GM18873 (cell line): ENCODE results near the gene TTC3.
"Not testable (repeated sequence)": the region's sequence is repeated elsewhere in the genome, so short reads cannot be mapped to it uniquely, and the experiment has no call there.

Source experiments
- ATAC-seq: cut with Tn5 transposase; IDR thresholded peaks from one replicate; pipeline ENCODE4 v1.9.1; 2021; ENCODE audit warnings: mild to moderate bottlenecking, moderate library complexity, moderate number of reproducible peaks; ENCODE audit not compliant: unreplicated experiment, low FRiP score

Gene TTC3, protein sequence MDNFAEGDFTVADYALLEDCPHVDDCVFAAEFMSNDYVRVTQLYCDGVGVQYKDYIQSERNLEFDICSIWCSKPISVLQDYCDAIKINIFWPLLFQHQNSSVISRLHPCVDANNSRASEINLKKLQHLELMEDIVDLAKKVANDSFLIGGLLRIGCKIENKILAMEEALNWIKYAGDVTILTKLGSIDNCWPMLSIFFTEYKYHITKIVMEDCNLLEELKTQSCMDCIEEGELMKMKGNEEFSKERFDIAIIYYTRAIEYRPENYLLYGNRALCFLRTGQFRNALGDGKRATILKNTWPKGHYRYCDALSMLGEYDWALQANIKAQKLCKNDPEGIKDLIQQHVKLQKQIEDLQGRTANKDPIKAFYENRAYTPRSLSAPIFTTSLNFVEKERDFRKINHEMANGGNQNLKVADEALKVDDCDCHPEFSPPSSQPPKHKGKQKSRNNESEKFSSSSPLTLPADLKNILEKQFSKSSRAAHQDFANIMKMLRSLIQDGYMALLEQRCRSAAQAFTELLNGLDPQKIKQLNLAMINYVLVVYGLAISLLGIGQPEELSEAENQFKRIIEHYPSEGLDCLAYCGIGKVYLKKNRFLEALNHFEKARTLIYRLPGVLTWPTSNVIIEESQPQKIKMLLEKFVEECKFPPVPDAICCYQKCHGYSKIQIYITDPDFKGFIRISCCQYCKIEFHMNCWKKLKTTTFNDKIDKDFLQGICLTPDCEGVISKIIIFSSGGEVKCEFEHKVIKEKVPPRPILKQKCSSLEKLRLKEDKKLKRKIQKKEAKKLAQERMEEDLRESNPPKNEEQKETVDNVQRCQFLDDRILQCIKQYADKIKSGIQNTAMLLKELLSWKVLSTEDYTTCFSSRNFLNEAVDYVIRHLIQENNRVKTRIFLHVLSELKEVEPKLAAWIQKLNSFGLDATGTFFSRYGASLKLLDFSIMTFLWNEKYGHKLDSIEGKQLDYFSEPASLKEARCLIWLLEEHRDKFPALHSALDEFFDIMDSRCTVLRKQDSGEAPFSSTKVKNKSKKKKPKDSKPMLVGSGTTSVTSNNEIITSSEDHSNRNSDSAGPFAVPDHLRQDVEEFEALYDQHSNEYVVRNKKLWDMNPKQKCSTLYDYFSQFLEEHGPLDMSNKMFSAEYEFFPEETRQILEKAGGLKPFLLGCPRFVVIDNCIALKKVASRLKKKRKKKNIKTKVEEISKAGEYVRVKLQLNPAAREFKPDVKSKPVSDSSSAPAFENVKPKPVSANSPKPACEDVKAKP (N-terminal part only)

DNA sequence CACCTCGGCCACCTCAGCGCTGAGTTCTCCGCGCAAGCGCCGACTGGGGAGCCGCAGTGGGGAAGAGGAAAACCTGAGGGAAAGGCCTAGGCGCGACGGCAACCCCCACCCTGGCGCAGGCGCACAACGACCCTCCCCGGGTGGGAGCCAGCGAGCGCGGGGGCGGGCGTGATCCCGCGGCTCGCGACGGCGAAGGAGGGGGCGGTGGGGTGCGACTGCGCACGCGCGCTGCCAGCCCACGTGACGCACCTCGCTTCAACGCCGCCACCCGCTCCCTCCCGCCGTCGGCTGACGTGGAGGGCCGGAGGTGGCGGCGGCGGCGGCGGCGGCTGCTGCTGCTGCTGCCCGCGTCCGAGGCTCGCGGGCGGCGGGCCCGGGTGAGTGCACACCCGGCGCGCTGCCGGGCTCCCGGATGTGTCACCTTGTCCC lies at the start of gene TTC3, which contains the start of gene PIGP:
Gene TTC3 (plus strand): TSS at position 267 of the 429 bp plus-strand sequence. CDS start 14,004 bp downstream, outside the sequence.
Gene PIGP (minus strand): TSS at position 84 of the 429 bp plus-strand sequence. CDS start 556 bp downstream, outside the sequence.
- ATAC-seq, result no peak

DNA sequence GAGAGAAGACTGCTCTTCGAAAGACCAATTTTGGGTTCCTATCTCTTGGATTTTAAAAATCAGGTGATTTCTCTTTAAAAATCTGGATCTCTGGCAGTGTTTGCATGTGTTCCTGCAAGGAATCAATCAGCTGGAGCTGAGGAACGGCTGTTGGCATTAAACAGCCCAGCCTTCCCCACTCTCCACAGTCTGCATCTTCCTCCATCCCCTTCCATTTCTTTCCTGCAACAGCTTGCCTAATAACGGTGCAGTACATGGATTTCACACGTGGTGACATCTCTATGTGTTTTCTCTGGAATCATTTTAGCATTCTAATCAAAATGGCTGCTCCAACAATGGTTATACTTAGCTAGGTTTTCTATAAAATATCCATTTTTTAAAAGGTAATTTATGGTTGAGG lies 46.6 kb upstream of the TTC3 start:
- ATAC-seq, result no peak

DNA sequence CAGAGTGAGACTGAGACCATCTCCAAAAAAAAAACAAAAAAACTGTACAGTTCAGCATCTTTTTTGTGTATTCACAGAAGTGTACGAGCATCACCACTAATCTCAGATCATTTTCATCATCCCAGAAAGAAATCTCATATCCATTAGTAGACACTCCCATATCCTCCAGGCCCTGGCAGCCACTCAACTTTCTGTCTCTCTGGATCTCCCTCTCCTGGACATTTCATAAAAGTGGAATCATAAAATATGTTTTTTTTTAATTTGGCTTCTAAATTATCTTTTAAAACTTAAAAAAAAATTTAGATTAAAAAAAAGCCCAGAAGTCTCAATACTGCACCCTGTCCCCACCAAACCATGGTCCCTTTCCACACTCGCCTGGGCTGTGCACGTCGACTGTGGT lies 44.5 kb upstream of the TTC3 start:
- ATAC-seq, result no peak

DNA sequence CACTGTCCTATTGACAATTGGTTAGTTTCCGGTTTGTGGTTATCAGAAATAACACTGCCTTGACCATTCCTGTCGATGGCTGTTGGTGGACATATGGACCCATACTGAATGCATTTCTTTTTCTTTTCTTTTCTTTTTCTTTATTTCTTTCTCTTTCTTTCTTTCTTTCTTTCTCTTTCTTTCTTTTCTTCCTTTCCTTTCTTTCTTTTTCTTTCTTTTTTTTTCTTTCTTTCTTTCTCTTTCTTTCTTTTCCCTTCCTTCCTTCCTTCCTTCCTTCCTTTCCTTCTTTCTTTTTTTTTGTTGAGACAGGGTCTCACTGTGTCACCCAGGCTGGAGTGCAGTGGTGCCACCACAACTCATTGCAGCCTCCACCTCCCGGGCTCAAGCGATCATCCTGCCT lies 42.2 kb upstream of the TTC3 start:
- ATAC-seq, result no peak

DNA sequence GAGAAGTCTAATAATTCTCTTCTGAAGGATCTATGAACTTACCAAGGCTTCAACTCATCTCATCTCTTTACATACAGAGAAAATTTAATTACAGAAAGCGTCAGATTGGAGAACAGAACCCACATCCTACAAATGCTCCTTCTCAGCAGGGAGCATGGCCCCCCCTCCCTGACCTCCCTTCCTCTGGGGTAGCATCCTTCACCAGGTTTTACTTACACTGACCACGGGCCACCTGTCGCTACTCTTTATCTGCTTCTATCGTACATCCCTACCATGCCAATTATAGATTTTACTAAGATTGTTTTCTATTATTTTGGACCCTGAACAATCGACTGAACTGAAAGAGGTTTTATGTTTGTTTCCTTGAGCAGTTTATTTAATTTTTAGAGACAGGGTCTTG lies 40.8 kb upstream of the TTC3 start:
- no peak for ATAC-seq

DNA sequence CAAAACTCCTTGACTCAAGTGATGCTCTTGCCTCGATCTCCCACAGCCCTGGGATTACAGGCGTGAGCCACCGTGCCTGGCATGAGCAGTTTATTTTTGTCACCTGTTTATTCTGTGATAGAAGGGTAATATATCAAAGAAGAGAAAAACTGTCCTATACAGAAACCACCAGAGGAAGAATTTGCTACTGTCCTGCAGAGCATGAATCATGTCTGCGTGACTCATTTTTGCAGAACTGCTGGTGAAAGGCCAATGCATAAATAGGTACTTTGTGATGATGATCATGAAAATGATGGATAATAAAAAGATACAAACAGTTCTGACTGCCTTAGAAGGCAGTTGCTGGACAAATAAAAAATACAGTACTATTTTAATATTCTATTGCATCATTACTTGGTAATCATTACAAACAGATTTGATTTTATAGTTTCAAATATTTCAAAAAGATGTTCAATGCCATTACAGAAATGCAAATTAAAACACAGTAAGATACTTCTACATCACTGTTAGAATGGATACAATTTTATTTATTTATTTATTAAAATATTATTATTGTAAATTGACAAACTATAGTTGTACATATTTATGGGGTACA lies 40.1 kb upstream of the TTC3 start:
- no peak for ATAC-seq

DNA sequence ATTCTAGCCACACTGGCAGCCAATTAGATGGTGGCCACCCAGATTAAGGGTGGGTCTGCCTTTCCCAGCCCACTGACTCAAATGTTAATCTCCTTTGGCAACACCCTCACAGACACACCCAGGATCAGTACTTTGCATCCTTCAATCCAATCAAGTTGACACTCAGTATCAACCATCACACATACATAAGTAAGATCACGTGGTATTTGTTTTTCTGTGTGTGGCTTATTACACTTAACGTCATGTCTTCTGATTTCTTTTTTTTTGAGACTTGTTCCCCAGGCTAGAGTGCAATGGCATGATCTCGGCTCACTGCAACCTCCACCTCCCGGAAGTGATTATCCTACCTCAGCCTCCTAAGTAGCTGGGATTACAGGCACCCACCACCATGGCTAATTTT lies 38.7 kb upstream of the TTC3 start:
- ATAC-seq, result not testable (repeated sequence)

DNA sequence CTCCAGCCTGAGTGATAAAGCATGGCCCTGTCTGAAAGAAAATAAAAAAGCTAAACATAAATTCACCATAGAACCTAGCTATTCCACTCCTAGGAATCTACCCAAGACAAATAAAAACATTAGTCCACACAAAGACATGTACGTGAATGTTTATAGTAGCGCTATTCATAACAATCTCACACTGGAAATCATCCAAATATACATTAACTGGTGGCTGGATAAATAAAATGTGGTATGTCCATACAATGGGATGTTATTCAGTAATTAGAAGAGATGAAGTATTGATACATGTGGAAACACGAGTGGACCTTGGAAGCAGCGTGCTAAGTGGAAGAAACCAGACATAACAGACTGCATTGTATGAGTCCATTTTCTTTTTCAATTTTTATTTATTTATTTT lies 36.9 kb upstream of the TTC3 start:
- ATAC-seq, result no peak

DNA sequence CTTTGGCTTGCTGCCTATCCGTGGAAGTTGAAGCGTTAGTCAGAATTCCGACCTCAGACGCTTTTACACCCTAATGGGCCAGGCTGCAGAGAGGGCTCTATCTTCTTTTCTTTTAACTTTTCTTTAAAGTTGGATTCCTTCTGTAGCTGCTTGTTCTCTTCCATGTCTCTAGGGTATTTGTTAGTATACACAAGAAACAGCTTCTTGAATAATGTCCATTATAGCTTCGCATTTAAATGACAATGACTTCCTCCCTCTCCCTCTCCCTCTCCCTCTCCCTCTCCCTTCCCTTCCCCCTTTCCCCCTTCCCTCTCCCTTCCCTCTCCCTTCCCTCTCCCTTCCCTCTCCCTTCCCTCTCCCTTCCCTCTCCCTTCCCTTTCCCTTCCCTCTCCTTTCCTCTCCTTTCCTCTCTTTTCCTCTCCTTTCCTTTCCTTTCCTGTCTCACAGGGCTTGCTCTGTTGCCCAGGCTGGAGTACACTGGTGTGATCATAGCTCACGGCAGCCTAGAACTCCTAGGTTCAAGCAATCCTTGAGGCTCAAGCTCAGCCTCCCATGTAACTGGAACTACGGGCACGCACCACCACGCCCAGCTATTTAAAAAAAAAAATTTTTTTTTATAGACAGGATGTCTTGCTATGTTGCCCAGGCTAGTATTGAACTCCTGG lies 33.5 kb upstream of the TTC3 start:
- ATAC-seq, result no peak

DNA sequence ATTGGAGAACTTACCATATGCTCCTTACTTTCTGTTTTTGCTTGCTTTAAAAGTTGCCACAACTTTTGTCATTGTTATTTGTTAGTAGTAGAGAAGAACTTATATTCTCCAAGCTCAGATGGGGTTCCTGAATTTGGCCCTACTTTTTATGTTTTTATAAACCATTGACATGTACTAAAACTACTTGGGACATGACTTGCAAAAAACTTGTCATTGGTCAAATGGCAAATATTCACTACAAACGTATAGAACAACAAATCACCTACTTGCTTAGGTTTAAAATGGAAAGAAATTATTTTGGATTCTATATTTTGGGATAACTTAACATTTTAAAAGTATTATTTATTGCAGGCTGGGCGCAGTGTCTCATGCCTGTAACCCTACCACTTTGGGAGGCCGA lies 32.8 kb upstream of the TTC3 start:
- ATAC-seq, result no peak

DNA sequence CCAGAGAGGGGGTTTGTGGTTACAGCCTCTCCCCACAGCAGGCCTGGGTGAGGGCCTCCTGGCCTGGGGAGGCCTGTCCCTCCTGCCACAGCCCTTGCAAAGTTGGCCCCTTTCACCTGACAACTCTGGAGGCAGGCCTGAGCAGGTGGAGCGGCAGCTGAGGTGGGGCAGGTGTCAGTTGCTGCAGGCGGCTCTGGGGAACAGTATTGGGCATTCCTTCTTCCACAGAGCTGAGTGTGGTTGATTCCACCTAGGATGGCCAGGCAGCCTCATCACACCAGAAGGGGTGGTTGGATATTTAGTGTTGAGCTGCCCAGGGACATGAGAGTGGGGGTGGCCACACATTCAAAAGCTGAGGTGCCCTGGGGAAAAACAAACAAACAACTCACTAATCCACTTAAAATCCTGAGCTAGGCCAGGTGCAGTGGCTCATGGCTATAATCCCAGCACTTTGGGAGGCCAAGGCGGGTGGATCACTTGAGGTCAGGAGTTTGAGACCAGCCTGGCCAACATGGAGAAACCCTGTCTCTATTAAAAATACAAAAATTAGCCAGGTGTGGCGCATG lies 31.3 kb upstream of the TTC3 start:
- no peak for ATAC-seq

DNA sequence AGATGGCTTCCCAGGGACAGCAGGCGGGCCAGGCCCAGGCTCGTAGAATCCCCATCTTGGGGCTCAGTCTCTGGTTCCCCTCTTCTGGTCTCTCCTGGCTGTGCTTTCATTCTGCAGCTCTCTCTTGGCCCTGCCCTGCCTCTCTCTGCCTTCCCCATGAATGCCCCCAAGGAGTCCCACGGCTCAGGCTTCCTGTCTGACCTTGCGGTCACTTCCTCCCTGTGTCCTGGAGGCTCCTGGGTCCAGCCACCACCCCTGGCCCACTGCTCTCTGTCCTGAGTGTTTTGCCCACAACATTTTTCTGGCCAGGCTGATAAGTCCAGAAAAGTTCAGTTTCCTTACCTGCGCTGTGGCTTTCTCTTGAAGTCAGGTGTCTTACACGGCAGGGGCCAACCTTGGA lies 29.2 kb upstream of the TTC3 start:
- no peak for ATAC-seq

DNA sequence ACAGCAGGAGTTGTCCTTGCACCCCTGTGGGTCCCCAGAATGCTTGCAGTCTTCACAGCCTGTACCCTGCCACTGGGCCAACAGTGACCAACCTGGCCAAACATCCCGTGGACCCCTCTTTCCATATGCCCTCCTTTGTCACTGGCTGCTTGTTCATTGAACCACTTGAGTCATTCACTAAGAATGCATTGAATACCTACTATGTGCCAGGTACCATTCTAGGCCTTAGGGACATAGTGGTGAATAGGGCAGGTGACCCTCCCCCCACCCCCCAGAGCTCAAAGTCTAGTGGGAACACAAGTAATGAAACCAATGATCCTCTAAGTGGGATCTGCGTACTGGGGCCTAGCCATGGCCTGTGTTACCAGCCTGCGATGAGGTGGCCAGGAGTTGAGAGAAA lies 28.4 kb upstream of the TTC3 start:
- no peak for ATAC-seq

DNA sequence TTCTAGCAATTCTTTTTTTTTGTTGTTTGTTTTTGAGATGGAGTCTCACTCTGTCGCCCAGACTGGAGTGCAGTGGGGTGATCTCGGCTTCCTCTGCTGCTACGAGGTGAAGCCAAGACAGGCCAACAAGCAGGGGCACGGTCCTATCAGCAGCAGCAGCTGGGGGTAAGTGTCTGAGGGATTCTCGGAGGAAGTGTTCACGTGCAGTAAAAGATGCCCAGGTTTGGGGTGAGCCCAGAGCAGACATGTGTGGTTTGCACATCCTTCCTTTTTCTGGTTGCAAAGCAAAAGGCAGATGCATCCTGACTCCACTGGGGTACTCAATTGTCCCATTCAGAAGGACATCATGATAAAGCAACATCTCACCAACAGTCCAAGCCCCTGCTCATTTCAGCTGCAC lies 27.9 kb upstream of the TTC3 start:
- ATAC-seq, result no peak

DNA sequence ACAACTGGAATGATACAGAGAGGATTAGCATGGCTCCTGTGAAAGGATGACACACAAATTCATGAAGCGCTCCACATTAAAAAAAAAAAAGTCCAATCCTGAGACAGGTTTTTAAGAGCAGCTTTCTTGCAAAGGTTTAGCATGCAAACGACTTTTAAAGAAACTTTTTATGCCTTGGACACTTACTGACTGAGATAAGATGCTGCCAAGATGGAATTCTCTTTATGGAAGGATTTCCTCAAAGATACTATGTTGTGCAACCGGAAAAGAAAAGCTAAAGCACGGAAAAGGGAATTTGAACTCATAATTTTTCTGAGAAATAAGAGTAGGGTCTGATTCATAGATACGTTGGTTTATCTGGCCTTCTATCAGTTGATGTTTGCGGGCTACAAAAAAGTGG lies 27.5 kb upstream of the TTC3 start:
- no peak for ATAC-seq

DNA sequence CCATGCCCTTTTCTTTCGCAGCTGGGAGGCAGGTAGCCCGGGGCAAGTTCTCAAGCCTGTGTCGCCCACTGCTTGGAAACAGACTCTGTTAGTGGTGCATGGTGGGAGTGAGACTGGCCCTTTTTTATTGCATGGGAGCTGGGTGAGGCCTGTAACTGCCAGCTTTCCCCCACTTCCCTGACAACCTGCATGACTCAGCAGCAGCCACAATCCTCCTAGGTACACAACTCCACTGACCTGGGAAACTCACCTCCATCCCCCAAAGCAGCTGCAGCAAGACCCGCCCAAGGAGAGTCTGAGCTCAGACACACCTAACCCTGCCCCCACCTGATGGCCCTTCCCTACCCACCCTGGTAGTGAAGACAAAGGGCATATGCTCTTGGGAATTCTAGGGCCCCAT lies 26.0 kb upstream of the TTC3 start:
- ATAC-seq, result no peak

DNA sequence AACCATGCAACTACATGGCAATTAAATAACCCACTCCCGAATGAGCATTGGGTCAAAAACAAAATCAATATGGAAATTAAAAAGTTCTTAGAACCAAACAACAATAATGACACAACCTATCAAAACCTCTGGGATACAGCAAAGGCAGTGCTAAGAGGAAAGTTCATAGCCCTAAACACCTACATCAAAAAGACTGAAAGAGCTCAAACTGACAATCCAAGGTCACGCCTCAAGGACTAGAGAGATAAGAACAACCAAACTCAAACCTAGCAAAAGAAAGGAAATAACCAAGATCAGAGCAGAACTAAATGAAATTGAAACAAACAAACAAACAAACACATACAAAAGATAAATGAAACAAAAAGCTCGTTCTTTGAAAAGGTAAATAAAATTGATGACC lies 23.3 kb upstream of the TTC3 start:
- ATAC-seq, result not testable (repeated sequence)

DNA sequence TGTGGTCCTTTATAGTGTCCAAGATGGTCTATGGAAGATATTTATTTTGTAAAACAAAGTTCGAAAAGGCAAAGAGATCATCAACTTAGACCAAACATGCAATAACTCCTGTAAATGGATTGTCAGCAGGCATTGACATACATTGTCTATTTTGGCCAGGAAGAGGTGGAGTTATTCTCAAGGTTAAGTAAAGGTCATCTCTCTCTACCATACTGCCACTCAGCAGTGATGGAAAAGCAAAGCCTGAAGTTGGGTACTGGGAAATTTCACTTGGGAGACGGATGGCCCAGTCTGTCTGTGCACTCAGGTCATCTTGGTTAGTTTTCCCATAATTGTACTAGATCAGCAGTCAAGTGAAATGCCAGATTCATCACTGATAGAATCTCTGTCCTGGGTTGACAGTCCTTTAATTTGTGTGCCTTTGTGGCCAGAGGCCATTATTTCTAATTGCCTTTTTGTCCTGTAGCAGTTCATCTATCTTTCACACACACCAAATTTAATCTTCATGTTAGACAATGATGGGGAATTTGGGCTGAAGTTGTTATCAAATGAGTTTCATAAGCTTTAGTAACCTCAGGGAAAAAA lies 17.7 kb upstream of the TTC3 start:
- no peak for ATAC-seq

DNA sequence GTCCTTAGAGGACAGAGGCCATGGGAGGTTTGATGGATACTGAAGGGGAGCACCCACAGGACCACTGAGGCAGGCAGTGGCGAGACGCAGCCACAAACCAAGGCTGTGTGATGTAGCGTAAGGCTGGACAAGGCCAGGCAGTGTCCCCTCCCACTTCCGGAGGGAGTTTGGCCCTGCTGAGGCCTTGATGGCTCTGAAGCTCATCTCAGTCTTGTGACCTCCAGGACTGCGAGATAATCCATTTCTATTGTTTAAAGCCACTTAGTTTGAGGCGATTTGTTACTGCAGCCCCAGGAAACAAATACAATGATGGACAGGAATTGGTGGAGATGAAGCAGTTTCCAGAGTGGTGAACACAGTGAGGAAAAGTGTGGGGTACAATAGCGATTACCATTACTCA lies 15.4 kb upstream of the TTC3 start:
- ATAC-seq, result no peak
